ENCODE data around the gene TMPRSS6. TPM values are rescaled to one million over a fixed set of nuclear protein-coding genes. Genes with fewer than 3 reads are reported as not detected.

Gene TMPRSS6
- total RNA-seq, 4 donors from 2014 or later = under 0.01 to 0.09 TPM; not detected in 2

- intact Hi-C loops (cut with DNase I) = no loop called here
- Histone ChIP-seq H3K27ac (no peak overlapping the region), H3K4me3 (no peak overlapping the region), H3K27me3 (peaks cover 0 to 20% (median 0%) of the 10 kb centered on the region in 4 donors), H3K4me1 (peaks cover 0 to 29% (median 3%) of the 10 kb centered on the region in 3 donors), H3K36me3 (no peaks in the 10 kb centered on the region), H3K9me3 (no peaks in the 10 kb centered on the region)
- no peak for TF ChIP-seq POLR2A (IDR thresholded peaks at IDR 0.05)
- 90 to 91% methylated on average over 2 to 5 of the region's 16 CpGs for WGBS, 2 donors
- no peak for DNase-seq
Measured at GRCh38 chr22:37140686-37141323, 31.3 kb upstream of the TMPRSS6 start.

- intact Hi-C loops (cut with DNase I) = no loop called here
- TF ChIP-seq CTCF (IDR thresholded peaks at IDR 0.05) = no peak
- TF ChIP-seq POLR2A (IDR thresholded peaks at IDR 0.05) = no peak
- no peak overlapping the region for H3K27ac ChIP-seq
- H3K27me3 ChIP-seq = peaks cover 0 to 10% (median 0%) of the 10 kb centered on the region in 4 donors
- no peak for DNase-seq
- peaks cover 0 to 19% (median 0%) of the 10 kb centered on the region in 3 donors for H3K4me1 ChIP-seq
- H3K36me3 ChIP-seq = no peaks in the 10 kb centered on the region
- H3K9me3 ChIP-seq = no peaks in the 10 kb centered on the region
- 58 to 60% methylated on average over 1 to 6 of the region's 7 CpGs for WGBS, 2 donors
- no peak overlapping the region for H3K4me3 ChIP-seq
Measured at GRCh38 chr22:37139762-37140161, 30.2 kb upstream of the TMPRSS6 start.

- TF ChIP-seq CTCF (IDR thresholded peaks at IDR 0.05) (no peak), POLR2A (IDR thresholded peaks at IDR 0.05) (no peak)
- Histone ChIP-seq H3K4me1 (peaks cover 0 to 13% (median 0%) of the 10 kb centered on the region in 3 donors), H3K27ac (no peak overlapping the region), H3K9me3 (no peaks in the 10 kb centered on the region), H3K27me3 (peaks cover 0 to 3% (median 0%) of the 10 kb centered on the region in 4 donors), H3K36me3 (no peaks in the 10 kb centered on the region), H3K4me3 (no peak overlapping the region)
- intact Hi-C loops (cut with DNase I) = no loop called here
- WGBS, 2 donors = 48 to 56% methylated on average over 15 to 16 of the region's 16 CpGs
- DNase-seq = no peak
Measured at GRCh38 chr22:37138849-37139561, 29.5 kb upstream of the TMPRSS6 start.

GRCh38 chr22:37137903-37138665, 28.6 kb upstream of the TMPRSS6 start:
- DNase-seq = no peak
- 63 to 67% methylated on average over 5 of the region's 6 CpGs for WGBS, 2 donors
- no peaks in the 10 kb centered on the region for H3K36me3 ChIP-seq
- peaks cover 0 to 4% (median 0%) of the 10 kb centered on the region in 3 donors for H3K4me1 ChIP-seq
- TF ChIP-seq CTCF (IDR thresholded peaks at IDR 0.05) = no peak
- no peak for TF ChIP-seq POLR2A (IDR thresholded peaks at IDR 0.05)
- no peak overlapping the region for H3K27ac ChIP-seq
- H3K27me3 ChIP-seq = peaks cover 0 to 3% (median 0%) of the 10 kb centered on the region in 4 donors
- intact Hi-C loops (cut with DNase I) = no loop called here
- no peak overlapping the region for H3K4me3 ChIP-seq
- no peaks in the 10 kb centered on the region for H3K9me3 ChIP-seq

- 78 to 80% methylated on average over 5 to 8 of the region's 8 CpGs for WGBS, 2 donors
- peaks cover 0 to 3% (median 0%) of the 10 kb centered on the region in 4 donors for H3K27me3 ChIP-seq
- H3K36me3 ChIP-seq = no peaks in the 10 kb centered on the region
- TF ChIP-seq CTCF (IDR thresholded peaks at IDR 0.05) (no peak), POLR2A (IDR thresholded peaks at IDR 0.05) (no peak)
- no peak overlapping the region for H3K27ac ChIP-seq
- intact Hi-C loops (cut with DNase I) = no loop called here
- H3K4me3 ChIP-seq = no peak overlapping the region
- no peaks in the 10 kb centered on the region for H3K4me1 ChIP-seq
- no peaks in the 10 kb centered on the region for H3K9me3 ChIP-seq
- no peak for DNase-seq
Measured at GRCh38 chr22:37137131-37137530, 27.6 kb upstream of the TMPRSS6 start.

Measured in esophagus squamous epithelium (tissue), 5 donors.